GM20000 (cell line): ENCODE results near the gene OR2S2.
A peak's percentile ranks its signal among the peaks of the same experiment; 100 is the strongest.

ENCODE experiments used
- DNase-seq: peaks from one replicate; pipeline ENCODE4 v3.0.0; 2012; ENCODE audit warnings: low spot score
- TF ChIP-seq, protein P1 (sequence below): IDR thresholded peaks from 2 replicates; pipeline ENCODE4 v1.5.1; 2012; ENCODE audit warnings: mild to moderate bottlenecking, control low read depth; ENCODE audit errors: extremely low read depth, missing control alignments

Gene OR2S2

DNA sequence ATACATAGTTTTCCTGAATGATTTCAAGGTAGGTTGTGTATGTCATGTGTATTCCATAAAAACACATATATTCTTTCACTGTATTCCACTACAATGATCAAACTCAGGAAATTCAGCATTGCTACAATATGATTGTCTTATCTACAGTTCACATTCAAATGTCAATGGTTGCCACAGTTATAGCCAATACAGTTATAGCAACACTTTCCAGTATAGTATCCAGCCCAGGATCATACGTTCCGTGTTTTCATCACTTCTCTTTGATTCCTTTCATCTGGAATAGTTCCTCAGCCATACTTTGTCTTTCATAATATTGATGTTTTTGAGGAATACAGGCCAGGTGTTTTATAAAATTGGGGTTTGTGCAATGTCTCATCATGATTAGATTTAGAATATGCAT, 9.5 kb downstream of the OR2S2 start:
- TF ChIP-seq, protein P1, sequence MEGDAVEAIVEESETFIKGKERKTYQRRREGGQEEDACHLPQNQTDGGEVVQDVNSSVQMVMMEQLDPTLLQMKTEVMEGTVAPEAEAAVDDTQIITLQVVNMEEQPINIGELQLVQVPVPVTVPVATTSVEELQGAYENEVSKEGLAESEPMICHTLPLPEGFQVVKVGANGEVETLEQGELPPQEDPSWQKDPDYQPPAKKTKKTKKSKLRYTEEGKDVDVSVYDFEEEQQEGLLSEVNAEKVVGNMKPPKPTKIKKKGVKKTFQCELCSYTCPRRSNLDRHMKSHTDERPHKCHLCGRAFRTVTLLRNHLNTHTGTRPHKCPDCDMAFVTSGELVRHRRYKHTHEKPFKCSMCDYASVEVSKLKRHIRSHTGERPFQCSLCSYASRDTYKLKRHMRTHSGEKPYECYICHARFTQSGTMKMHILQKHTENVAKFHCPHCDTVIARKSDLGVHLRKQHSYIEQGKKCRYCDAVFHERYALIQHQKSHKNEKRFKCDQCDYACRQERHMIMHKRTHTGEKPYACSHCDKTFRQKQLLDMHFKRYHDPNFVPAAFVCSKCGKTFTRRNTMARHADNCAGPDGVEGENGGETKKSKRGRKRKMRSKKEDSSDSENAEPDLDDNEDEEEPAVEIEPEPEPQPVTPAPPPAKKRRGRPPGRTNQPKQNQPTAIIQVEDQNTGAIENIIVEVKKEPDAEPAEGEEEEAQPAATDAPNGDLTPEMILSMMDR, result no peak
- DNase-seq, result no peak

DNA sequence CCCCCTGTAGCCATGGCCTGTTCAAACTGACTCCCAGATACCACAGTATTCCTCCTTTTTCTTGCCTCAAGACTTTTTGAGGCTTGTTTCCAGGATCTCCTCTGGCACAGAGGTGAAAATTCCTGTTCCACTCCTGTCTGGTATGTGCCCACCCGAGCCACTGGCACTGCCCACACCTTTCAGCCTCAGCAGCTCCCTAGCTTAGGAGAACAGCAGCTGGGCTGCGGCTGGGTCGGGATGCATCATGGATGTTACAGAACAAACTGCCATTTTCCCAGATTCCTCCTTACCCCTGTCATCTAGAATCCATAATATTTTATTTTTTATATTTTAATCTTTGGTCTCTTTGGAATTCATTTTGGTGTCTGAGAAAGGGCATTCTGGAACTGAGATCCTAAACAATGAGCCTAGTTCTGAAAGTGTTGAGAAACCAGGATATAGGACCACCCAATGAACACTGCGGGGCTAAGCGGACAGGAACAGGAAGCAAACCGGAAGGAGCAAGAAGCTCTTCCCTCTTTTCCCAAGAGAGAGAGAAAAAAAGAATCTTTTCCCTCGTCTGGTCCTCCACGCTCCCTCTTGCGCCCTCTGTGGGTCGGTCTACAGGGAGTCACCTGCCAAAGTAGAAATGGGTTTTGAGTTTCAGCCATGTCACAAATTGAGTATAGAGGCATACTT, 12.5 kb downstream of the OR2S2 start:
- peak; percentile 62 for DNase-seq
- TF ChIP-seq, protein P1, result peak; percentile 86

DNA sequence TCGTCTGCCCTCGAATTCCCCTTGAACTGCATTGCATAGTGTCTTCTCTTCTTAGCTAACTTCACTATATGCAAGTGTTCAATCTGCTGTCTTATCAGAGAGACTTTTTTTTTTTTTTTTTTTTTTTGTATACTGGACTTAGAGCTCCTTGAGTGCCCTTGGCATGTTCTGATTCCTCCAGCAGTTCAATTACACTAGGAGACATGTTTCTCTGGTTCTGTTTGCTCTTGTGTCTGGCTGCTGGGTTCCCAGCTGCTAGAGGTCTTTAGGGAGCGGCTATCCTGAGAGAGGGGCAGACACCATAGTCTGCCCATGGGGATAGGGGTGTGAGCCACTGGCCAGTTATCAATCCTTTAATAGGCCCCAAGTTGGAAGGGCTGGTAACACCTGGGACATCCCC, 13.1 kb downstream of the OR2S2 start:
- TF ChIP-seq, protein P1, result no peak
- DNase-seq, result no peak

DNA sequence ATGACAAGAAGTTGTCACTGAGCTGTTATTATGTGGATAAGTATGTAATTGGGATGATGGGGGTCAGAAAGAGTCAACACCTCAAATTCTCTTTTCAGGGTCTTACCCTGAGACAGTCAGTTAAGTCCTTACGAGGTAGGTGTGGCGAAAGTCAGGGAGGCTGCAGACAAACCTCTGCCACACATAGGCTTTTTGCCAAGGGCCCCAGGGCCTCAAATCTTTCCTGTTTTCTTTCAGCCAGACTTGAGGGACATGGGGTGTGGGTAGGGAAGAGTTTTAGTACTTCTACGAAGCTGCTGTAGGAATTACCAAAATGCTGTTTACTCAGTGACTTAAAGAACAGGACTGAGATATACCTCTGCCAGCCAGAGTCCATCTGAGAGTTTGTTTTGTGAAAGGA, 13.8 kb downstream of the OR2S2 start:
- no peak for DNase-seq
- TF ChIP-seq, protein P1, result no peak

DNA sequence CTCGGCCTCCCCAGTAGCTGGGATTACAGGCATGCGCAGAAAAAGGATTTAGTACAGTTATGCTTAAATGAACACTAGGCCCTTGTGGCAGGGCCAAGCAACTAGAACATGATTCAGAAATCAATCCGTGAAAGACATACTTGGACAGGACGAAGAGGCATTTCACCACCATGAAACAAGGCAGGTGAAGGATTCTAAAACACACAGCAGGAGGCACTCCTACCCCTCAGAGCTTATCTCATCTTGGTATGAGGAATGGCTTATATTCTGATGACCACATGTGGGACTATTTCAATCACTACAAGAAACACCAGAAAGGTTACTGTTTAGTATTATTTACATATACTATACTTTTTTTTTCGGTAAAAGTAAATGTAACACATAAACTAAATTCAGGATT, 15.7 kb downstream of the OR2S2 start:
- TF ChIP-seq, protein P1, result no peak
- no peak for DNase-seq

DNA sequence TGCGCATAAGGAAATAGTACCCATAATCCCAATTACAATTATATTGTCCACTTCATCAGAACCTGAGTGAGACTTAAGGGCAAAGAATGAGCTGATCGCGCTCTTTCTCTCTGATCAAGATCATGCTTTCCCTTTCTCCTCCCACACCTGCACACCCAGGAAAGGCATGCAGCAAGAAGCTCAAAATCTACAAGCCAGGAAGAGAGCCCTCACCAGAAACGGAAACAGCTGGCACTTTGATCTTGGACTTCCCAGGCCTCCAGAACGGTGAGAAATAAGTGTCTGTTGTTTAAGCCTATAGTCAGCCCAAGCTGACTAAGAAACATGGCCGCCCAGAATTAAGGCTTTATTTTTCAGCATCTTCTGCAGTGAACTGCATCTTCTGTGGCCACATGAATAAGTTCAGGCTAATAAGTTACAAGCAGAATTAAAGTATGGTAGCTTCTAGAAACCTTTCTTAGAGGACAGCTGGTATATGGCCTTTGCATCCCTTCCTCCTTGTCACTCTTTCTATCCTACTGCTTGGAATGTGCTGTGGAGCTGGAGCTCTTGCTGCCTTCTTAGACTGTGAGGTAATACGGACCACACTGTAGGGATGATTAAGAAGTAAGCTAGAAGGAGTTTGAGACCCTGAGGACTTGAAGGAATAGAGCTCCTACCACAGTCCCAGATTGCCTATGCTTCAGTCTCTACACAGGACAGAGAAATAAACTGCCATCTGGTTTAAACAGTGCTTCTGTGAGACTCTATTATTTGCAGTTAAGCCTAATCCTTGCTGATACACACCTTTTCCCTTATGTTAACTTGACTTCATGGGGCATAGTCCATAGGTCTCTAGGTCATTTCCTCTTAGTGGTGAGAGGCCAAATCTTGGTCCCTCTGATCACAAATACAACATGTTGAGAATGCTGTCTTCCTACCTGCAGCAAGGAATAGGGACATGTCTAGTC, 17.2 kb downstream of the OR2S2 start:
- DNase-seq, result no peak
- TF ChIP-seq, protein P1, result no peak

DNA sequence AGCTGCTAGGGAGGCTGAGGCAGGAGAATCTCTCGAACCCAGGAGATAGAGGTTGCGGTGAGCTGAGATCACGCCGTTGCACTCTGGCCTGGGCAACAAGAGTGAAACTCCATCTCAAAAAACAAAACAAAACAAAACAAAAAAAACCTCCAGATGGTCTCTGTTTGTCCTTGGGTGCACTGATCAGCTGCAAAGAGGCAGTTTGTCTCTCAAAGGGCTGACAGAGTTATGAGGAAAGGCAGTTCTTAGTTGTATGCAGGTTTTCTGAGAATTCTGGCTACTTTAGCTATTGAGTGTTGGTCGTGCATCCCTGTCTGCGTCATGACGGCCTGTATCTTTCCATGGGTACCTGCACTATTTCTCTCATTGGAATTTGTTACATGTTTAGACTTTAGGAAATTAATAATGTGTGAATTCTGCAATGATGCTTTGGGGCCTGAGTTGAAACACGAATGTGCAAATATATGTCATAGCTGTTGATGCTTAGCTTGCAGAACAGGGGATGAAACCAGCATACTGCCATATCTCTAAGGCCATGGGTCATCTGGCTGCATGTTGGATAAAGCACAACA, 18.2 kb downstream of the OR2S2 start:
- TF ChIP-seq, protein P1, result no peak
- DNase-seq, result no peak
